SK-N-MC (cell line): Measurements from ENCODE around the gene TSTD2.
"Not testable (repeated sequence)": the region's sequence is repeated elsewhere in the genome, so short reads cannot be mapped to it uniquely, and the experiment has no call there.

Experiments used
- EZH2 ChIP-seq: fragments of 200-600 bp; sonication (generic); IDR thresholded peaks from one replicate; pipeline ENCODE4 v1.6.1; 2017; ENCODE audit warnings: antibody characterized with exemption
- POLR2AphosphoS5 ChIP-seq: IDR thresholded peaks from 2 replicates; pipeline ENCODE4 v1.6.1; 2012; ENCODE audit warnings: mild to moderate bottlenecking, low read depth, low read length, borderline replicate concordance

DNA sequence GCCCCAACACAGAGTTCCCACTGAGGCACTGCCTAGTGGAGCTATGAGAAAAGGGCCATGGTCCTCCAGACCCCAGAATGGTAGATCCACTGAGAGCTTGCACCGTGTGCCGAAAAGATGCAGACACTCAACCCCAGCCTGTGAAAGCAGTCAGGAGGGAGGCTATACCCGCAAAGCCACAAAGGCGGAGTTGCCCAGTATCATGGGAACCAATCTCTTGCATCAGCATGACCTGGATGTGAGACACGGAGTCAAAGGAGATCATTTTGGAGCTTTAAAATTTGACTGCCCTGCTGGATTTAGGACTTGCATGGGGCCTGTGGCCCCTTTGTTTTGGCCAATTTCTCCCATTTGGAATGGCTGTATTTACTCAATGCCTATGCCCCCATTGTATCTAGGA is 10.7 kb downstream of the TSTD2 start:
- TF ChIP-seq EZH2, POLR2AphosphoS5: not testable (repeated sequence)
